Neural cell (in vitro differentiated cells): ENCODE data around the gene LRMDA. TPM values are rescaled to one million over a fixed set of nuclear protein-coding genes. Genes with fewer than 3 reads are reported as not detected.

Experiments
- H2AFZ ChIP-seq: fragments of 200-600, 300-800 bp; sonication (generic), shearing (Covaris generic); 2 replicates; pipeline ENCODE4 v1.6.0; 2014; ENCODE audit warnings: low read depth, mild to moderate bottlenecking, antibody characterized with exemption, low read length, moderate library complexity
- H3F3A ChIP-seq: fragments of 200-600 bp; shearing (Covaris generic); 2 replicates; pipeline ENCODE4 v1.6.1; 2016; ENCODE audit warnings: mild to moderate bottlenecking, moderate library complexity, mixed read lengths, antibody characterized with exemption, low read length; ENCODE audit not compliant: insufficient read depth, poor library complexity, severe bottlenecking
- H3K27ac ChIP-seq: fragments of 200-600, 300-800 bp; sonication (generic), shearing (Covaris generic); 2 replicates; pipeline ENCODE4 v1.5.1; 2014; ENCODE audit warnings: mild to moderate bottlenecking, low read length, moderate library complexity
- H3K27me3 ChIP-seq: fragments of 300-800, 200-600 bp; sonication (generic), shearing (Covaris generic); 2 replicates; pipeline ENCODE4 v1.6.0; 2014; ENCODE audit warnings: mild to moderate bottlenecking, low read depth, low read length, moderate library complexity; ENCODE audit not compliant: insufficient read depth
- H3K36me3 ChIP-seq: fragments of 300-800, 200-600 bp; sonication (generic), shearing (Covaris generic); 2 replicates; pipeline ENCODE4 v1.5.1; 2014; ENCODE audit warnings: mild to moderate bottlenecking, antibody characterized with exemption, low read length, moderate library complexity; ENCODE audit not compliant: insufficient read depth
- H3K4me2 ChIP-seq: fragments of 300-800, 200-600 bp; sonication (generic), shearing (Covaris generic); 2 replicates; pipeline ENCODE4 v1.6.0; 2014; ENCODE audit warnings: mild to moderate bottlenecking, low read length
- H3K4me3 ChIP-seq: fragments of 300-800, 200-600 bp; sonication (generic), shearing (Covaris generic); 2 replicates; pipeline ENCODE4 v1.5.1; 2014; ENCODE audit warnings: mild to moderate bottlenecking, low read length, moderate library complexity
- H3K79me2 ChIP-seq: fragments of 200-600 bp; shearing (Covaris generic); replicated peaks from 2 replicates; pipeline ENCODE4 v1.6.0; 2014; ENCODE audit warnings: mild to moderate bottlenecking, low read length, moderate library complexity; ENCODE audit not compliant: insufficient read depth
- H3K9ac ChIP-seq: fragments of 300-800, 200-600 bp; sonication (generic), shearing (Covaris generic); 2 replicates; pipeline ENCODE4 v1.6.1; 2016; ENCODE audit warnings: mild to moderate bottlenecking, low read length, mixed read lengths
- H3K9me2 ChIP-seq: fragments of 200-600 bp; shearing (Covaris generic); 2 replicates; pipeline ENCODE4 v1.6.1; 2016; ENCODE audit warnings: mild to moderate bottlenecking, low read length, mixed read lengths; ENCODE audit not compliant: insufficient read depth
- H3K9me3 ChIP-seq: fragments of 200-600, 300-800 bp; sonication (generic), shearing (Covaris generic); 2 replicates; pipeline ENCODE4 v1.6.1; 2016; ENCODE audit warnings: mild to moderate bottlenecking, mixed run types, low read length, moderate library complexity, mixed read lengths
- H4K20me1 ChIP-seq: fragments of 200-600 bp; shearing (Covaris generic); 2 replicates; pipeline ENCODE4 v1.6.1; 2016; ENCODE audit warnings: mild to moderate bottlenecking, mixed run types; ENCODE audit not compliant: insufficient read depth
- EP300 ChIP-seq: fragments of 450-650 bp; conservative IDR thresholded peaks from 2 replicates; pipeline ENCODE4 v1.6.1; 2014; ENCODE audit warnings: antibody characterized with exemption, mild to moderate bottlenecking, moderate library complexity; ENCODE audit not compliant: poor library complexity, severe bottlenecking
- EZH2 ChIP-seq: fragments of 200-600, 300-800 bp; shearing (Covaris generic), sonication (generic); IDR thresholded peaks from 2 replicates; pipeline ENCODE4 v1.6.1; 2014; ENCODE audit warnings: antibody characterized with exemption, low read length, borderline replicate concordance, mild to moderate bottlenecking; ENCODE audit not compliant: insufficient read depth, poor library complexity, severe bottlenecking
- MXI1 ChIP-seq: fragments of 450-650 bp; conservative IDR thresholded peaks from 2 replicates; pipeline ENCODE4 v1.6.1; 2014; ENCODE audit warnings: antibody characterized with exemption, mild to moderate bottlenecking; ENCODE audit not compliant: poor library complexity, severe bottlenecking
- POLR2AphosphoS5 ChIP-seq: IDR thresholded peaks from 2 replicates; pipeline ENCODE4 v1.6.1; 2012
- RAD21 ChIP-seq: fragments of 450-650 bp; conservative IDR thresholded peaks from 2 replicates; pipeline ENCODE4 v1.6.1; 2014; ENCODE audit warnings: antibody characterized with exemption, mild to moderate bottlenecking, moderate library complexity
- SMC3 ChIP-seq: fragments of 450-650 bp; conservative IDR thresholded peaks from 2 replicates; pipeline ENCODE4 v1.6.1; 2014; ENCODE audit warnings: antibody characterized with exemption, mild to moderate bottlenecking, moderate library complexity; ENCODE audit not compliant: poor library complexity
- TAF1 ChIP-seq: IDR thresholded peaks from 2 replicates; pipeline ENCODE4 v1.6.1; 2012; ENCODE audit warnings: low read depth
- polyA plus RNA-seq: library from polyadenylated mRNA; depleted of rRNA; stranded (reverse); fragments of >200 nt; gene quantifications from 2 replicates; pipeline ENCODE4 v1.2.3, GENCODE V29; 2014
- TF ChIP-seq, protein P1 (sequence below): IDR thresholded peaks from 2 replicates; pipeline ENCODE4 v1.6.1; 2012; ENCODE audit warnings: borderline replicate concordance
- TF ChIP-seq, protein P2 (sequence below): fragments of 450-650 bp; IDR thresholded peaks from 2 replicates; pipeline ENCODE4 v1.5.1; 2014; ENCODE audit warnings: antibody characterized with exemption, mild to moderate bottlenecking, moderate library complexity; ENCODE audit not compliant: poor library complexity, severe bottlenecking

LRMDA gene
- polyA plus RNA-seq, 1 donor from 2014 or later, result 5.6 TPM

DNA sequence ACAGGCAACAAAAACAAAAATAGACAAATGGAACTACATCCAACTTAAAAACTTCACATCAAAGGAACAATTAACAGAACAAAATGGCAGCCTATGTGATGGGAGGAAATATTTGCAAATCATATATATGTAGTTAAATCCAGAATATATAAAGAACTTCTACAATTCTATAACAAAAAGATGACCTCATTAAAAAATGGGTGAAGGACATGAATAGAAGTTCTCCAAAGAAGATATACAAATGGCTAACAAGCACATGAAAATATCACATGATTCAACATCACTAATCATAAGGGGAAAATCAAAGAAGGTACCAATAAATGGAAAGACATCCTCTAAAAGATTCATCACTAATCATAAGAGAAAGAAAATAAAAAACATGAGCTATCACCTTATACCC, 416.1 kb downstream of the LRMDA start:
- no peaks in the 10 kb centered on the region for H3K9me3 ChIP-seq
- H3K4me3 ChIP-seq, result no peak overlapping the region
- no peak overlapping the region for H3K4me2 ChIP-seq
- no peaks in the 10 kb centered on the region for H3F3A ChIP-seq
- no peaks in the 10 kb centered on the region for H4K20me1 ChIP-seq
- H2AFZ ChIP-seq, result no peak overlapping the region
- no peaks in the 10 kb centered on the region for H3K9me2 ChIP-seq
- no peaks in the 10 kb centered on the region for H3K79me2 ChIP-seq
- H3K36me3 ChIP-seq, result no peaks in the 10 kb centered on the region
- no peak overlapping the region for H3K9ac ChIP-seq
- TF ChIP-seq TAF1, result no peak
- no peak for TF ChIP-seq SMC3
- TF ChIP-seq RAD21, result no peak
- TF ChIP-seq POLR2AphosphoS5, result no peak
- TF ChIP-seq, protein P1, sequence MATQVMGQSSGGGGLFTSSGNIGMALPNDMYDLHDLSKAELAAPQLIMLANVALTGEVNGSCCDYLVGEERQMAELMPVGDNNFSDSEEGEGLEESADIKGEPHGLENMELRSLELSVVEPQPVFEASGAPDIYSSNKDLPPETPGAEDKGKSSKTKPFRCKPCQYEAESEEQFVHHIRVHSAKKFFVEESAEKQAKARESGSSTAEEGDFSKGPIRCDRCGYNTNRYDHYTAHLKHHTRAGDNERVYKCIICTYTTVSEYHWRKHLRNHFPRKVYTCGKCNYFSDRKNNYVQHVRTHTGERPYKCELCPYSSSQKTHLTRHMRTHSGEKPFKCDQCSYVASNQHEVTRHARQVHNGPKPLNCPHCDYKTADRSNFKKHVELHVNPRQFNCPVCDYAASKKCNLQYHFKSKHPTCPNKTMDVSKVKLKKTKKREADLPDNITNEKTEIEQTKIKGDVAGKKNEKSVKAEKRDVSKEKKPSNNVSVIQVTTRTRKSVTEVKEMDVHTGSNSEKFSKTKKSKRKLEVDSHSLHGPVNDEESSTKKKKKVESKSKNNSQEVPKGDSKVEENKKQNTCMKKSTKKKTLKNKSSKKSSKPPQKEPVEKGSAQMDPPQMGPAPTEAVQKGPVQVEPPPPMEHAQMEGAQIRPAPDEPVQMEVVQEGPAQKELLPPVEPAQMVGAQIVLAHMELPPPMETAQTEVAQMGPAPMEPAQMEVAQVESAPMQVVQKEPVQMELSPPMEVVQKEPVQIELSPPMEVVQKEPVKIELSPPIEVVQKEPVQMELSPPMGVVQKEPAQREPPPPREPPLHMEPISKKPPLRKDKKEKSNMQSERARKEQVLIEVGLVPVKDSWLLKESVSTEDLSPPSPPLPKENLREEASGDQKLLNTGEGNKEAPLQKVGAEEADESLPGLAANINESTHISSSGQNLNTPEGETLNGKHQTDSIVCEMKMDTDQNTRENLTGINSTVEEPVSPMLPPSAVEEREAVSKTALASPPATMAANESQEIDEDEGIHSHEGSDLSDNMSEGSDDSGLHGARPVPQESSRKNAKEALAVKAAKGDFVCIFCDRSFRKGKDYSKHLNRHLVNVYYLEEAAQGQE, result no peak
- no peak for TF ChIP-seq EZH2
- no peak for TF ChIP-seq EP300
- no peak overlapping the region for H3K27ac ChIP-seq
- no peaks in the 10 kb centered on the region for H3K27me3 ChIP-seq

DNA sequence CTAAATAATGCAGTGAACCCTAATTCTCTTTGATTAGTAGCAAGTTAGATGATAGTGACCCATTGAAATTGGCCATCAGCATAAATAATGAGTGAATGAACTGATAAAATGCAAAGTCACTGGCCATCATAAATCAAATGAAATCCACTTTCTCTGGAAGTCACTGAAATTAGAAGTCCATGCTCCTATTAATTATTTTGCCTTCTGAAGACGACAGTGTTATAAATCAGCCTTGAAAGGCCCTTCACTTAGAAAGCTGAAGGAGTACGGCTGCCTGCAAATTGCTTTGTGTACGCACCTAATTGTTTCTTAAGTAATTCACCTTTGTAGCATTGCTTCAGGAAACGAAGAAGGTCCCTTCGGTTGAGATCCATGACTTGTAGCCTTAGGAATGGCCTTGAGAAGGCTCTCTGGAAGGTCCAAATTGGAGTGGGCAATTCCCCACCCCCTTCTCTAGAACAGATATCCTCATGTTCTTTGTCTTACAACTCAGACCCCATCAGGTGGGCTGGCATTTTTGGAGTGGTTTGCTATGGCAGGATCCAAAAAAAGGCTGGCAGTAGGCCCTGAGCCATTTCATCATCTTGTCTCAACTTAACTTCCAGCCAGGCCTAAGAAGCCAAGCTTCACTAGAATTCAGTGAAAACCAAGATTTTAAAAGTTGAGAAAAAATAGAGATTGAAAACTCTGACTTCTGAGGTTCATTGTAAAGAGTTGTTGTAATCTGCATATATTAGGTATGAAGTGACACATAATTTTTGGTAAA, 420.3 kb downstream of the LRMDA start:
- H3K9me3 ChIP-seq, result no peaks in the 10 kb centered on the region
- H3K79me2 ChIP-seq, result no peaks in the 10 kb centered on the region
- H3K27ac ChIP-seq, result no peak overlapping the region
- H3K9ac ChIP-seq, result no peak overlapping the region
- no peak overlapping the region for H2AFZ ChIP-seq
- TF ChIP-seq TAF1 (no peak), POLR2AphosphoS5 (no peak), EP300 (no peak), SMC3 (no peak), RAD21 (no peak), MXI1 (no peak), EZH2 (no peak)
- TF ChIP-seq, protein P2, sequence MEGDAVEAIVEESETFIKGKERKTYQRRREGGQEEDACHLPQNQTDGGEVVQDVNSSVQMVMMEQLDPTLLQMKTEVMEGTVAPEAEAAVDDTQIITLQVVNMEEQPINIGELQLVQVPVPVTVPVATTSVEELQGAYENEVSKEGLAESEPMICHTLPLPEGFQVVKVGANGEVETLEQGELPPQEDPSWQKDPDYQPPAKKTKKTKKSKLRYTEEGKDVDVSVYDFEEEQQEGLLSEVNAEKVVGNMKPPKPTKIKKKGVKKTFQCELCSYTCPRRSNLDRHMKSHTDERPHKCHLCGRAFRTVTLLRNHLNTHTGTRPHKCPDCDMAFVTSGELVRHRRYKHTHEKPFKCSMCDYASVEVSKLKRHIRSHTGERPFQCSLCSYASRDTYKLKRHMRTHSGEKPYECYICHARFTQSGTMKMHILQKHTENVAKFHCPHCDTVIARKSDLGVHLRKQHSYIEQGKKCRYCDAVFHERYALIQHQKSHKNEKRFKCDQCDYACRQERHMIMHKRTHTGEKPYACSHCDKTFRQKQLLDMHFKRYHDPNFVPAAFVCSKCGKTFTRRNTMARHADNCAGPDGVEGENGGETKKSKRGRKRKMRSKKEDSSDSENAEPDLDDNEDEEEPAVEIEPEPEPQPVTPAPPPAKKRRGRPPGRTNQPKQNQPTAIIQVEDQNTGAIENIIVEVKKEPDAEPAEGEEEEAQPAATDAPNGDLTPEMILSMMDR, result no peak
- TF ChIP-seq, protein P1, result no peak
- H3K4me3 ChIP-seq, result no peak overlapping the region
- no peaks in the 10 kb centered on the region for H3K36me3 ChIP-seq
- no peaks in the 10 kb centered on the region for H3K9me2 ChIP-seq
- H3F3A ChIP-seq, result no peaks in the 10 kb centered on the region
- no peaks in the 10 kb centered on the region for H4K20me1 ChIP-seq
- no peaks in the 10 kb centered on the region for H3K27me3 ChIP-seq
- H3K4me2 ChIP-seq, result no peak overlapping the region
